K562 (cell line): ENCODE results near the gene FTSJ3. TPM values are rescaled to one million over a fixed set of nuclear protein-coding genes. Genes with fewer than 3 reads are reported as not detected.

Experiments used
- BACH1 ChIP-seq: fragments of 200-800 bp; sonication (Bioruptor generic); IDR thresholded peaks from 2 replicates; pipeline ENCODE4 v1.6.1; 2016; ENCODE audit warnings: missing genetic modification characterization, missing compliant biosample characterization
- CHD1 ChIP-seq: fragments of 200-600 bp; sonication (generic); IDR thresholded peaks from one replicate; pipeline ENCODE4 v1.6.1; 2012; ENCODE audit warnings: mild to moderate bottlenecking, moderate library complexity, low read length, inconsistent platforms
- EP400 ChIP-seq: fragments of 450-650 bp; IDR thresholded peaks from 2 replicates; pipeline ENCODE4 v1.6.1; 2017; ENCODE audit warnings: antibody characterized with exemption, mild to moderate bottlenecking, moderate library complexity
- ESRRB ChIP-seq: fragments of 250-450 bp; sonication (Bioruptor Pico); IDR thresholded peaks from 2 replicates; pipeline ENCODE4 v1.5.0; 2020; ENCODE audit warnings: mild to moderate bottlenecking, moderate library complexity, borderline replicate concordance
- HDAC1 ChIP-seq, 2 experiments: fragments of 450-650 bp; IDR thresholded peaks; 2 replicates each; pipeline ENCODE4 v1.6.1; 2016 to 2017; ENCODE audit warnings: inconsistent platforms in 1 of 2, mild to moderate bottlenecking in 1 of 2, moderate library complexity in 1 of 2
- HDAC3 ChIP-seq: fragments of 450-650 bp; IDR thresholded peaks from 2 replicates; pipeline ENCODE4 v1.6.1; 2018; ENCODE audit warnings: borderline replicate concordance, mild to moderate bottlenecking, moderate library complexity; ENCODE audit not compliant: partially characterized antibody
- HNRNPH1 ChIP-seq: fragments of 200-400 bp; formaldehyde crosslinking; optimal IDR thresholded peaks from 2 replicates; pipeline ENCODE3; 2017; ENCODE audit warnings: low read depth, mild to moderate bottlenecking, low read length, moderate library complexity
- MAFG ChIP-seq: fragments of 450-650 bp; conservative IDR thresholded peaks from 2 replicates; pipeline ENCODE4 v1.6.1; 2016; ENCODE audit warnings: missing genetic modification characterization, missing compliant biosample characterization
- MYC ChIP-seq, 2 experiments: fragments of 250-450 bp in 1 of 2; sonication (Bioruptor Pico) in 1 of 2; IDR thresholded peaks; 2 replicates each; pipeline versions ENCODE4 v1.5.1 to v1.6.1; 2012 to 2021; ENCODE audit warnings: low read depth in 2 of 2, borderline replicate concordance in 1 of 2, improper control_type of control experiment in 1 of 2, low read length in 1 of 2, mild to moderate bottlenecking in 1 of 2, moderate library complexity in 1 of 2
- NBN ChIP-seq: fragments of 450-650 bp; IDR thresholded peaks from 2 replicates; pipeline ENCODE4 v1.6.1; 2016; ENCODE audit warnings: low read depth, mild to moderate bottlenecking
- NRF1 ChIP-seq, 2 experiments: fragments of 450-650 bp; IDR thresholded peaks in 1 of 2; conservative IDR thresholded peaks in 1 of 2; 2 replicates each; pipeline ENCODE4 v1.6.1; 2014; ENCODE audit warnings: mild to moderate bottlenecking in 2 of 2
- SIN3A ChIP-seq, 2 experiments: fragments of 150-350 bp in 1 of 2; IDR thresholded peaks; 2 replicates each; pipeline ENCODE4 v1.6.1; 2011 to 2016; ENCODE audit warnings: borderline replicate concordance in 2 of 2, low read depth in 2 of 2, low read length in 2 of 2, mild to moderate bottlenecking in 2 of 2, moderate library complexity in 2 of 2; ENCODE audit not compliant: control insufficient read depth in 1 of 2
- SMARCE1 ChIP-seq: fragments of 450-650 bp; IDR thresholded peaks from 2 replicates; pipeline ENCODE4 v1.7.1; 2016; ENCODE audit warnings: mild to moderate bottlenecking
- TCF7 ChIP-seq: sonication (generic); IDR thresholded peaks from 2 replicates; pipeline ENCODE4 v1.6.1; 2016; ENCODE audit warnings: antibody characterized with exemption, borderline replicate concordance
- ZBTB2 ChIP-seq: fragments of 450-650 bp; IDR thresholded peaks from 2 replicates; pipeline ENCODE4 v1.6.1; 2016; ENCODE audit warnings: antibody characterized with exemption
- ZKSCAN8 ChIP-seq: fragments of 200-800 bp; sonication (Bioruptor generic); IDR thresholded peaks from 2 replicates; pipeline ENCODE4 v1.6.1; 2016; ENCODE audit warnings: missing genetic modification characterization, missing compliant biosample characterization
- ZNF316 ChIP-seq: fragments of 450-650 bp; IDR thresholded peaks from 2 replicates; pipeline ENCODE4 v1.6.1; 2016
- polyA plus RNA-seq, 8 experiments: library from polyadenylated mRNA; depleted of rRNA in 4 of 8; stranded (reverse) in 5 of 8; unstranded in 3 of 8; fragments of >200 nt; fragmentation: Nextera tagmentation in 2 of 8; fragmentation: Illumina TruSeq in 1 of 8; extraction: Ambion mirVana in 2 of 8; extraction: Trizol in 1 of 8; gene quantifications; 2 replicates each; pipeline versions ENCODE4 v1.2.1 to v1.2.3, GENCODE V29; 2011 to 2014; ENCODE audit warnings: inconsistent platforms in 1 of 8, missing spikeins in 1 of 8
- total RNA-seq, 7 experiments: library from RNA; depleted of rRNA in 6 of 7; stranded (reverse); fragments of >200 nt in 6 of 7; fragmentation: Illumina TruSeq in 2 of 7; extraction: Trizol in 2 of 7; gene quantifications; 2 replicates each; pipeline versions ENCODE4 v1.2.1 to v1.2.3, GENCODE V29; 2011 to 2021; ENCODE audit warnings: low replicate concordance in 1 of 7
- TF ChIP-seq, protein P1 (sequence below), 2 experiments: IDR thresholded peaks; 2 replicates each; pipeline ENCODE4 v1.6.1; 2011; ENCODE audit warnings: borderline replicate concordance in 1 of 2, control low read depth in 1 of 2, low read depth in 1 of 2, low read length in 1 of 2, mild to moderate bottlenecking in 1 of 2, mixed read lengths in 1 of 2, moderate library complexity in 1 of 2; ENCODE audit not compliant: insufficient read depth in 1 of 2, insufficient read length in 1 of 2, poor library complexity in 1 of 2, severe bottlenecking in 1 of 2; ENCODE audit errors: extremely low read depth in 1 of 2
- TF ChIP-seq, protein P2 (sequence below): fragments of 250-450 bp; sonication (Bioruptor Pico); IDR thresholded peaks from 2 replicates; pipeline ENCODE4 v1.4.0; 2020

The FTSJ3 gene
- total and polyA plus RNA-seq, 9 of the 15 experiments (the other 6 are each of a cell fraction or from before 2014, with no cell fraction given) = 18.0 to 65.6 (median 52.4) TPM

GRCh38 chr17:63772801-63773271, 54.6 kb downstream of the FTSJ3 start (continued):
- no peak for TF ChIP-seq MYC (IDR thresholded peaks at IDR 0.05; ENCODE audit: low read depth, low read length)
- TF ChIP-seq MYC (CRISPR knock-in tag; IDR thresholded peaks at IDR 0.05; ENCODE audit: borderline replicate concordance, low read depth) = no peak
- TF ChIP-seq ZKSCAN8 (CRISPR knock-in tag) = no peak
- peak in 1 of 2 experiments; percentile 25; a peak in 1 of 4 replicates for TF ChIP-seq HDAC1 (IDR thresholded peaks at IDR 0.05)
- TF ChIP-seq ZBTB2 = no peak
- no peak for TF ChIP-seq EP400
- TF ChIP-seq, protein P1, sequence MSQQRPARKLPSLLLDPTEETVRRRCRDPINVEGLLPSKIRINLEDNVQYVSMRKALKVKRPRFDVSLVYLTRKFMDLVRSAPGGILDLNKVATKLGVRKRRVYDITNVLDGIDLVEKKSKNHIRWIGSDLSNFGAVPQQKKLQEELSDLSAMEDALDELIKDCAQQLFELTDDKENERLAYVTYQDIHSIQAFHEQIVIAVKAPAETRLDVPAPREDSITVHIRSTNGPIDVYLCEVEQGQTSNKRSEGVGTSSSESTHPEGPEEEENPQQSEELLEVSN (IDR thresholded peaks at IDR 0.05; ENCODE audit: borderline replicate concordance in 1 of 2, extremely low read depth in 1 of 2, insufficient read depth in 1 of 2, insufficient read length in 1 of 2, low read depth in 1 of 2, low read length in 1 of 2, poor library complexity in 1 of 2, severe bottlenecking in 1 of 2) = no peak
- TF ChIP-seq NRF1 (conservative IDR thresholded peaks at IDR 0.05 in 1 of 2, IDR thresholded peaks at IDR 0.05 in 1 of 2) = no peak
- peak; percentile 12 for TF ChIP-seq CHD1
- TF ChIP-seq HDAC3 = peak; percentile 25
- TF ChIP-seq BACH1 (tag) = peak; percentile 35; the same call in 1 of the 2 replicates
- TF ChIP-seq HNRNPH1 = no peak
- 0 out of 2 replicates have a peak, but pooled peaks have one; percentile 32 for TF ChIP-seq SMARCE1
- TF ChIP-seq TCF7 = no peak
- TF ChIP-seq, protein P2, sequence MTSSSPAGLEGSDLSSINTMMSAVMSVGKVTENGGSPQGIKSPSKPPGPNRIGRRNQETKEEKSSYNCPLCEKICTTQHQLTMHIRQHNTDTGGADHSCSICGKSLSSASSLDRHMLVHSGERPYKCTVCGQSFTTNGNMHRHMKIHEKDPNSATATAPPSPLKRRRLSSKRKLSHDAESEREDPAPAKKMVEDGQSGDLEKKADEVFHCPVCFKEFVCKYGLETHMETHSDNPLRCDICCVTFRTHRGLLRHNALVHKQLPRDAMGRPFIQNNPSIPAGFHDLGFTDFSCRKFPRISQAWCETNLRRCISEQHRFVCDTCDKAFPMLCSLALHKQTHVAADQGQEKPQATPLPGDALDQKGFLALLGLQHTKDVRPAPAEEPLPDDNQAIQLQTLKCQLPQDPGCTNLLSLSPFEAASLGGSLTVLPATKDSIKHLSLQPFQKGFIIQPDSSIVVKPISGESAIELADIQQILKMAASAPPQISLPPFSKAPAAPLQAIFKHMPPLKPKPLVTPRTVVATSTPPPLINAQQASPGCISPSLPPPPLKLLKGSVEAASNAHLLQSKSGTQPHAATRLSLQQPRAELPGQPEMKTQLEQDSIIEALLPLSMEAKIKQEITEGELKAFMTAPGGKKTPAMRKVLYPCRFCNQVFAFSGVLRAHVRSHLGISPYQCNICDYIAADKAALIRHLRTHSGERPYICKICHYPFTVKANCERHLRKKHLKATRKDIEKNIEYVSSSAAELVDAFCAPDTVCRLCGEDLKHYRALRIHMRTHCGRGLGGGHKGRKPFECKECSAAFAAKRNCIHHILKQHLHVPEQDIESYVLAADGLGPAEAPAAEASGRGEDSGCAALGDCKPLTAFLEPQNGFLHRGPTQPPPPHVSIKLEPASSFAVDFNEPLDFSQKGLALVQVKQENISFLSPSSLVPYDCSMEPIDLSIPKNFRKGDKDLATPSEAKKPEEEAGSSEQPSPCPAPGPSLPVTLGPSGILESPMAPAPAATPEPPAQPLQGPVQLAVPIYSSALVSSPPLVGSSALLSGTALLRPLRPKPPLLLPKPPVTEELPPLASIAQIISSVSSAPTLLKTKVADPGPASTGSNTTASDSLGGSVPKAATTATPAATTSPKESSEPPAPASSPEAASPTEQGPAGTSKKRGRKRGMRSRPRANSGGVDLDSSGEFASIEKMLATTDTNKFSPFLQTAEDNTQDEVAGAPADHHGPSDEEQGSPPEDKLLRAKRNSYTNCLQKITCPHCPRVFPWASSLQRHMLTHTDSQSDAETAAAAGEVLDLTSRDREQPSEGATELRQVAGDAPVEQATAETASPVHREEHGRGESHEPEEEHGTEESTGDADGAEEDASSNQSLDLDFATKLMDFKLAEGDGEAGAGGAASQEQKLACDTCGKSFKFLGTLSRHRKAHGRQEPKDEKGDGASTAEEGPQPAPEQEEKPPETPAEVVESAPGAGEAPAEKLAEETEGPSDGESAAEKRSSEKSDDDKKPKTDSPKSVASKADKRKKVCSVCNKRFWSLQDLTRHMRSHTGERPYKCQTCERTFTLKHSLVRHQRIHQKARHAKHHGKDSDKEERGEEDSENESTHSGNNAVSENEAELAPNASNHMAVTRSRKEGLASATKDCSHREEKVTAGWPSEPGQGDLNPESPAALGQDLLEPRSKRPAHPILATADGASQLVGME (CRISPR knock-in tag) = no peak
- TF ChIP-seq ESRRB = 0 out of 2 replicates have a peak, but pooled peaks have one; percentile 29
- TF ChIP-seq NBN = no peak
- TF ChIP-seq ZNF316 = peak; percentile 87
- peak; percentile 75 for TF ChIP-seq MAFG (tag)
- 0 out of 4 replicates have a peak, but pooled peaks of 1 of the 2 experiments have one; percentile 35 for TF ChIP-seq SIN3A (IDR thresholded peaks at IDR 0.05; ENCODE audit: borderline replicate concordance in 2 of 2, control insufficient read depth in 1 of 2, low read depth in 2 of 2, low read length in 2 of 2)
